Prostate gland (tissue), 2 donors: Measurements from ENCODE around the gene PLA2G4D. TPM values are rescaled to one million over a fixed set of nuclear protein-coding genes. Genes with fewer than 3 reads are reported as not detected.

ENCODE experiments used
- DNase-seq: peaks from one replicate; pipeline ENCODE4 v3.0.0-alpha.2; 2019; ENCODE audit warnings: low spot score
- H3K27ac ChIP-seq, 2 donors: fragments of 200-600 bp; sonication (generic); 2 replicates each; pipeline ENCODE4 v1.5.1; 2017 to 2019
- H3K27me3 ChIP-seq: fragments of 200-600 bp; sonication (generic); replicated peaks from 2 replicates; pipeline ENCODE4 v1.5.1; 2019; ENCODE audit not compliant: insufficient read depth
- H3K36me3 ChIP-seq, 2 donors: fragments of 200-600 bp; sonication (generic); 1 replicate in 1 of 2; 2 replicates in 1 of 2; pipeline versions ENCODE4 v1.5.1 to v1.8.1; 2017 to 2019
- H3K4me1 ChIP-seq: fragments of 200-600 bp; sonication (generic); replicated peaks from 2 replicates; pipeline ENCODE4 v1.5.1; 2019
- H3K4me3 ChIP-seq, 2 donors: fragments of 200-600 bp; sonication (generic); 2 replicates each; pipeline ENCODE4 v1.5.1; 2017 to 2019
- H3K9me3 ChIP-seq: fragments of 200-600 bp; sonication (generic); 2 replicates; pipeline ENCODE4 v1.5.1; 2017
- POLR2A ChIP-seq: fragments of 450-650 bp; IDR thresholded peaks from one replicate; pipeline ENCODE4 v1.6.1; 2016; ENCODE audit warnings: antibody characterized with exemption, mild to moderate bottlenecking
- POLR2AphosphoS5 ChIP-seq: sonication (generic); formaldehyde crosslinking; IDR thresholded peaks from one replicate; pipeline ENCODE4 v1.6.1; 2017; ENCODE audit warnings: antibody characterized with exemption
- WGBS: methylation state at CpG from one replicate; pipeline ENCODE4 v1.1.5; 2018; 5-methylcytosine and 5-hydroxymethylcytosine counted together
- intact Hi-C: fragments of 100-400 bp; cut with DNase I; formaldehyde crosslinking; loops from one replicate; pipeline ENCODE4 v1.14.2; 2022
- total RNA-seq, 2 donors: library from RNA; depleted of rRNA; stranded (reverse); fragments of >200 nt; gene quantifications; one replicate each; pipeline ENCODE4 v1.1.0, GENCODE V29; 2016
- TF ChIP-seq, protein P1 (sequence below), 4 experiments: fragments of 200-600 bp in 2 of 4; fragments of 450-650 bp in 2 of 4; sonication (generic) in 2 of 4; IDR thresholded peaks; 1 replicate in 3 of 4; 2 replicates in 1 of 4; pipeline ENCODE4 v1.5.1; 2016 to 2019; ENCODE audit warnings: antibody characterized with exemption in 4 of 4, mild to moderate bottlenecking in 2 of 4, moderate library complexity in 2 of 4

Gene PLA2G4D
- total RNA-seq, 2 donors from 2014 or later: 1.5 to 2.1 TPM

- no peaks in the 10 kb centered on the region for H3K9me3 ChIP-seq
- WGBS: 94% methylated on average over 16 of the region's 17 CpGs
- H3K27me3 ChIP-seq: no peaks in the 10 kb centered on the region
- TF ChIP-seq POLR2AphosphoS5 (no peak), POLR2A (no peak)
- TF ChIP-seq, protein P1, sequence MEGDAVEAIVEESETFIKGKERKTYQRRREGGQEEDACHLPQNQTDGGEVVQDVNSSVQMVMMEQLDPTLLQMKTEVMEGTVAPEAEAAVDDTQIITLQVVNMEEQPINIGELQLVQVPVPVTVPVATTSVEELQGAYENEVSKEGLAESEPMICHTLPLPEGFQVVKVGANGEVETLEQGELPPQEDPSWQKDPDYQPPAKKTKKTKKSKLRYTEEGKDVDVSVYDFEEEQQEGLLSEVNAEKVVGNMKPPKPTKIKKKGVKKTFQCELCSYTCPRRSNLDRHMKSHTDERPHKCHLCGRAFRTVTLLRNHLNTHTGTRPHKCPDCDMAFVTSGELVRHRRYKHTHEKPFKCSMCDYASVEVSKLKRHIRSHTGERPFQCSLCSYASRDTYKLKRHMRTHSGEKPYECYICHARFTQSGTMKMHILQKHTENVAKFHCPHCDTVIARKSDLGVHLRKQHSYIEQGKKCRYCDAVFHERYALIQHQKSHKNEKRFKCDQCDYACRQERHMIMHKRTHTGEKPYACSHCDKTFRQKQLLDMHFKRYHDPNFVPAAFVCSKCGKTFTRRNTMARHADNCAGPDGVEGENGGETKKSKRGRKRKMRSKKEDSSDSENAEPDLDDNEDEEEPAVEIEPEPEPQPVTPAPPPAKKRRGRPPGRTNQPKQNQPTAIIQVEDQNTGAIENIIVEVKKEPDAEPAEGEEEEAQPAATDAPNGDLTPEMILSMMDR (IDR thresholded peaks at IDR 0.05): no peak
- intact Hi-C loops: no loop called here
- no peak overlapping the region for H3K4me3 ChIP-seq
- H3K36me3 ChIP-seq: no peaks in the 10 kb centered on the region
- no peaks in the 10 kb centered on the region for H3K4me1 ChIP-seq
- no peak for DNase-seq
- H3K27ac ChIP-seq: no peak overlapping the region
Observed at GRCh38 chr15:42082823-42083604, 11.3 kb downstream of the PLA2G4D start.

DNA sequence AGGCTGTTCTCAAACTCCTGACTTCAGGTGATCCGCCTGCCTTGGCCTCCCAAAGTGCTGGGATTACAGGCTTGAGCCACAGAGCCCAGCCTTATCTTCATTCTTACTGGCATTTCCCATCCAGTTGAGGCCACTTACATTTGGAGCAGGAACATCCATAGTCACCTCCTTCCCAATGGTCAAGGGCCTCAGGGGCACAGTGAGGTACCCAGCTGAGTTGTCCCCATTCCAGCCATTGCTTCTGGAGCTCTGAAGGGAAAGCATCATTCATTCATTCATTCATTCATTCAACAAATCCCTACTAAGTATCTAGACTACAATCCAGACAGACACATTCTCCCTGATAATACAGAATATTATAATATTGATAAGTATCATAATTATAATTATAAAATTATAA is 12.2 kb downstream of the PLA2G4D start:
- DNase-seq: no peak
- H3K4me1 ChIP-seq: no peaks in the 10 kb centered on the region
- H3K4me3 ChIP-seq: no peak overlapping the region
- H3K27me3 ChIP-seq: no peaks in the 10 kb centered on the region
- H3K27ac ChIP-seq: no peak overlapping the region
- no peak for TF ChIP-seq POLR2A
- no peak for TF ChIP-seq POLR2AphosphoS5
- TF ChIP-seq, protein P1 (IDR thresholded peaks at IDR 0.05): no peak
- no peaks in the 10 kb centered on the region for H3K36me3 ChIP-seq
- 94% methylated on average over 1 of the region's 1 CpG for WGBS
- intact Hi-C loops: no loop called here
- no peaks in the 10 kb centered on the region for H3K9me3 ChIP-seq

GRCh38 chr15:42080919-42081830 is 13.2 kb downstream of the PLA2G4D start:
- Histone ChIP-seq H3K36me3 (no peaks in the 10 kb centered on the region), H3K4me3 (no peak overlapping the region), H3K27ac (no peak overlapping the region), H3K9me3 (no peaks in the 10 kb centered on the region), H3K4me1 (no peaks in the 10 kb centered on the region), H3K27me3 (no peaks in the 10 kb centered on the region)
- TF ChIP-seq, protein P1 (IDR thresholded peaks at IDR 0.05): no peak
- no peak for TF ChIP-seq POLR2AphosphoS5
- no peak for TF ChIP-seq POLR2A
- no peak for DNase-seq
- WGBS: 88% methylated on average over 11 of the region's 11 CpGs
- intact Hi-C loops: no loop called here

GRCh38 chr15:42080186-42080918 is 14.0 kb downstream of the PLA2G4D start:
- intact Hi-C loops: no loop called here
- DNase-seq: no peak
- no peak overlapping the region for H3K27ac ChIP-seq
- H3K9me3 ChIP-seq: no peaks in the 10 kb centered on the region
- no peaks in the 10 kb centered on the region for H3K36me3 ChIP-seq
- no peak overlapping the region for H3K4me3 ChIP-seq
- WGBS: 50% methylated on average over 18 of the region's 18 CpGs
- no peaks in the 10 kb centered on the region for H3K27me3 ChIP-seq
- TF ChIP-seq, protein P1 (IDR thresholded peaks at IDR 0.05): no peak
- no peak for TF ChIP-seq POLR2AphosphoS5
- no peak for TF ChIP-seq POLR2A
- no peaks in the 10 kb centered on the region for H3K4me1 ChIP-seq
